Measurements from ENCODE around the gene PRSS21.

DNA sequence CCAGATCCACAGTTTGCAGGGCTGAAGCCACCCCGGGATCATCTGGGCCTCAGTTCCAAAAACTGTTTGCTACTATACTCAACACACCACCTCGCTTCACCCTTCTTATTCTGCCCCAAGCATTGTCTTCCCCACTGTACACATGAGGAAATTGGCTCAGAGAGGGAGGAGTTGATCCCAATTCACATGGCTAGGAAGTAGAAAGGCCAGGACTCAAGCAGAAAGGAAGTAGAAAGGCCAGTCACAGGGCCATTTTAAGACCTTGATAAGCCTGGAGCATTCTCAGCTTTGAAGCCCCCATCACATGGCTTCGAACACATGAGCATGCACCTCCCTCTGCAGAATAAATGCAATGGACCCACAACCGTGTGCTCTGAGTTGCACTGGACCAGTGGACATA is 48.6 kb downstream of the PRSS21 start:
- TF ChIP-seq, protein P1, sequence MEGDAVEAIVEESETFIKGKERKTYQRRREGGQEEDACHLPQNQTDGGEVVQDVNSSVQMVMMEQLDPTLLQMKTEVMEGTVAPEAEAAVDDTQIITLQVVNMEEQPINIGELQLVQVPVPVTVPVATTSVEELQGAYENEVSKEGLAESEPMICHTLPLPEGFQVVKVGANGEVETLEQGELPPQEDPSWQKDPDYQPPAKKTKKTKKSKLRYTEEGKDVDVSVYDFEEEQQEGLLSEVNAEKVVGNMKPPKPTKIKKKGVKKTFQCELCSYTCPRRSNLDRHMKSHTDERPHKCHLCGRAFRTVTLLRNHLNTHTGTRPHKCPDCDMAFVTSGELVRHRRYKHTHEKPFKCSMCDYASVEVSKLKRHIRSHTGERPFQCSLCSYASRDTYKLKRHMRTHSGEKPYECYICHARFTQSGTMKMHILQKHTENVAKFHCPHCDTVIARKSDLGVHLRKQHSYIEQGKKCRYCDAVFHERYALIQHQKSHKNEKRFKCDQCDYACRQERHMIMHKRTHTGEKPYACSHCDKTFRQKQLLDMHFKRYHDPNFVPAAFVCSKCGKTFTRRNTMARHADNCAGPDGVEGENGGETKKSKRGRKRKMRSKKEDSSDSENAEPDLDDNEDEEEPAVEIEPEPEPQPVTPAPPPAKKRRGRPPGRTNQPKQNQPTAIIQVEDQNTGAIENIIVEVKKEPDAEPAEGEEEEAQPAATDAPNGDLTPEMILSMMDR (conservative IDR thresholded peaks at IDR 0.05; ENCODE audit: low read length) = no peak
- TF ChIP-seq EZH2phosphoT487 (IDR thresholded peaks at IDR 0.05; ENCODE audit: borderline replicate concordance, low read depth, low read length) = no peak
